ENCODE data around the gene TUBB2A.

DNA sequence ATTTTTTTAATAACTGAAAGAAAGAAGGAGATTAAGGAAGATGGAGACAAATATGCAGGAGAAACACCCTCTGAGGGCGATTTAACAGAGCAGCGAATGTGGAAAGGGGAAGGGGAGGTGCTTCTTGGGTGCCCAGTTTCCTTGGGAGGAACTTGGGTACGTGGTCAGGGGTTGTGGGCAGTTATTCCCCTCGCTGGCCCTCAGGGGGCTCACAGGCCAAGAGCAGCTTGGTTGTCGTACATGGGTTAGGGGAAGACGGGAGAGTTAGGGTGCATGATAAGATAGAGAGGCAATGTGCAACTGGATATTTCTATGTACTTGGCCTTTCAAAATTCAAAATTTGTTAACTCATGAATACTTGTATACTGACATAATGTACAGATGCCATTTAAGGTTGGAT lies 7.0 kb upstream of the TUBB2A start:
- TF ChIP-seq CTCF (IDR thresholded peaks at IDR 0.05) (no peak), POLR2AphosphoS5 (IDR thresholded peaks at IDR 0.05; ENCODE audit: low read depth, low read length) (no peak), CHD2 (IDR thresholded peaks at IDR 0.05; ENCODE audit: low read length, partially characterized antibody) (no peak), REST (IDR thresholded peaks at IDR 0.05; ENCODE audit: low read depth, low read length) (no peak)

All from SK-N-SH (cell line).